Panc1 (cell line): Measurements from ENCODE around the gene BTBD9.

Experiments
- CTCF ChIP-seq: fragments of 450-650 bp; IDR thresholded peaks from 2 replicates; pipeline ENCODE4 v1.5.1; 2017; ENCODE audit warnings: mild to moderate bottlenecking
- POLR2AphosphoS5 ChIP-seq: IDR thresholded peaks from 2 replicates; pipeline ENCODE4 v1.6.1; 2012; ENCODE audit warnings: mild to moderate bottlenecking, low read depth, low read length, moderate library complexity
- TCF7L2 ChIP-seq: IDR thresholded peaks from 2 replicates; pipeline ENCODE4 v1.6.1; 2011; ENCODE audit warnings: mild to moderate bottlenecking, low read depth, low read length, inconsistent platforms
- TF ChIP-seq, protein P1 (sequence below), 2 experiments: IDR thresholded peaks; 2 replicates each; pipeline ENCODE4 v1.6.1; 2011 to 2012; ENCODE audit warnings: low read depth in 2 of 2, control low read depth in 1 of 2, low read length in 1 of 2, mild to moderate bottlenecking in 1 of 2, moderate library complexity in 1 of 2; ENCODE audit not compliant: insufficient read depth in 1 of 2

GRCh38 chr6:38208028-38208427 lies 431.7 kb downstream of the BTBD9 start:
- TF ChIP-seq CTCF (no peak), POLR2AphosphoS5 (no peak), TCF7L2 (no peak)
- TF ChIP-seq, protein P1, sequence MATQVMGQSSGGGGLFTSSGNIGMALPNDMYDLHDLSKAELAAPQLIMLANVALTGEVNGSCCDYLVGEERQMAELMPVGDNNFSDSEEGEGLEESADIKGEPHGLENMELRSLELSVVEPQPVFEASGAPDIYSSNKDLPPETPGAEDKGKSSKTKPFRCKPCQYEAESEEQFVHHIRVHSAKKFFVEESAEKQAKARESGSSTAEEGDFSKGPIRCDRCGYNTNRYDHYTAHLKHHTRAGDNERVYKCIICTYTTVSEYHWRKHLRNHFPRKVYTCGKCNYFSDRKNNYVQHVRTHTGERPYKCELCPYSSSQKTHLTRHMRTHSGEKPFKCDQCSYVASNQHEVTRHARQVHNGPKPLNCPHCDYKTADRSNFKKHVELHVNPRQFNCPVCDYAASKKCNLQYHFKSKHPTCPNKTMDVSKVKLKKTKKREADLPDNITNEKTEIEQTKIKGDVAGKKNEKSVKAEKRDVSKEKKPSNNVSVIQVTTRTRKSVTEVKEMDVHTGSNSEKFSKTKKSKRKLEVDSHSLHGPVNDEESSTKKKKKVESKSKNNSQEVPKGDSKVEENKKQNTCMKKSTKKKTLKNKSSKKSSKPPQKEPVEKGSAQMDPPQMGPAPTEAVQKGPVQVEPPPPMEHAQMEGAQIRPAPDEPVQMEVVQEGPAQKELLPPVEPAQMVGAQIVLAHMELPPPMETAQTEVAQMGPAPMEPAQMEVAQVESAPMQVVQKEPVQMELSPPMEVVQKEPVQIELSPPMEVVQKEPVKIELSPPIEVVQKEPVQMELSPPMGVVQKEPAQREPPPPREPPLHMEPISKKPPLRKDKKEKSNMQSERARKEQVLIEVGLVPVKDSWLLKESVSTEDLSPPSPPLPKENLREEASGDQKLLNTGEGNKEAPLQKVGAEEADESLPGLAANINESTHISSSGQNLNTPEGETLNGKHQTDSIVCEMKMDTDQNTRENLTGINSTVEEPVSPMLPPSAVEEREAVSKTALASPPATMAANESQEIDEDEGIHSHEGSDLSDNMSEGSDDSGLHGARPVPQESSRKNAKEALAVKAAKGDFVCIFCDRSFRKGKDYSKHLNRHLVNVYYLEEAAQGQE (IDR thresholded peaks at IDR 0.05; ENCODE audit: insufficient read depth in 1 of 2, low read depth in 2 of 2, low read length in 1 of 2) = no peak
